22Rv1 (cell line): Measurements from ENCODE around the gene DIP2C.

Experiments
- ZFX ChIP-seq: fragments of 450-650 bp; IDR thresholded peaks from 2 replicates; pipeline ENCODE4 v1.6.1; 2017; ENCODE audit warnings: antibody characterized with exemption, borderline replicate concordance
- TF ChIP-seq, protein P1 (sequence below): fragments of 450-650 bp; IDR thresholded peaks from 2 replicates; pipeline ENCODE4 v1.5.1; 2017; ENCODE audit warnings: mild to moderate bottlenecking

DNA sequence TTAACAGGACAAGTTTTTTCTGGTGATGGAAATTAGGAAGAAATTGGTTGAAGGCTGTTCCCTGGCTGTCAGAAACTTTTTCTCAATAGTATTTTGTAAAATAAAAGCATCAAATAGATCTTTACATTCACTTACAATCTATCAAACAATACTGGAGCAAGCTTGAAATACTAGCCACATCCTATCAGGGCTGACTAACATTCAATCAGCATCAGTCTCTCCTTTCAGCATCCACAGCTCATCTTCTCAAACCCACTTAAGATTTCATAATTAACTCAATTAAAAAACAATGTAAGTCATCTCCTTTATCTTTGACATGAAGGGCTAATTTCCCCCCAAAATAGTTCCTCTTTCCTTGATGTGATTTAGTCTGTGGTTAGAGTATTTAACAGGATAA lies 80.2 kb downstream of the DIP2C start:
- TF ChIP-seq, protein P1, sequence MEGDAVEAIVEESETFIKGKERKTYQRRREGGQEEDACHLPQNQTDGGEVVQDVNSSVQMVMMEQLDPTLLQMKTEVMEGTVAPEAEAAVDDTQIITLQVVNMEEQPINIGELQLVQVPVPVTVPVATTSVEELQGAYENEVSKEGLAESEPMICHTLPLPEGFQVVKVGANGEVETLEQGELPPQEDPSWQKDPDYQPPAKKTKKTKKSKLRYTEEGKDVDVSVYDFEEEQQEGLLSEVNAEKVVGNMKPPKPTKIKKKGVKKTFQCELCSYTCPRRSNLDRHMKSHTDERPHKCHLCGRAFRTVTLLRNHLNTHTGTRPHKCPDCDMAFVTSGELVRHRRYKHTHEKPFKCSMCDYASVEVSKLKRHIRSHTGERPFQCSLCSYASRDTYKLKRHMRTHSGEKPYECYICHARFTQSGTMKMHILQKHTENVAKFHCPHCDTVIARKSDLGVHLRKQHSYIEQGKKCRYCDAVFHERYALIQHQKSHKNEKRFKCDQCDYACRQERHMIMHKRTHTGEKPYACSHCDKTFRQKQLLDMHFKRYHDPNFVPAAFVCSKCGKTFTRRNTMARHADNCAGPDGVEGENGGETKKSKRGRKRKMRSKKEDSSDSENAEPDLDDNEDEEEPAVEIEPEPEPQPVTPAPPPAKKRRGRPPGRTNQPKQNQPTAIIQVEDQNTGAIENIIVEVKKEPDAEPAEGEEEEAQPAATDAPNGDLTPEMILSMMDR, result no peak
- TF ChIP-seq ZFX, result no peak
